ENCODE results near the gene POLDIP2.

Gene POLDIP2

DNA sequence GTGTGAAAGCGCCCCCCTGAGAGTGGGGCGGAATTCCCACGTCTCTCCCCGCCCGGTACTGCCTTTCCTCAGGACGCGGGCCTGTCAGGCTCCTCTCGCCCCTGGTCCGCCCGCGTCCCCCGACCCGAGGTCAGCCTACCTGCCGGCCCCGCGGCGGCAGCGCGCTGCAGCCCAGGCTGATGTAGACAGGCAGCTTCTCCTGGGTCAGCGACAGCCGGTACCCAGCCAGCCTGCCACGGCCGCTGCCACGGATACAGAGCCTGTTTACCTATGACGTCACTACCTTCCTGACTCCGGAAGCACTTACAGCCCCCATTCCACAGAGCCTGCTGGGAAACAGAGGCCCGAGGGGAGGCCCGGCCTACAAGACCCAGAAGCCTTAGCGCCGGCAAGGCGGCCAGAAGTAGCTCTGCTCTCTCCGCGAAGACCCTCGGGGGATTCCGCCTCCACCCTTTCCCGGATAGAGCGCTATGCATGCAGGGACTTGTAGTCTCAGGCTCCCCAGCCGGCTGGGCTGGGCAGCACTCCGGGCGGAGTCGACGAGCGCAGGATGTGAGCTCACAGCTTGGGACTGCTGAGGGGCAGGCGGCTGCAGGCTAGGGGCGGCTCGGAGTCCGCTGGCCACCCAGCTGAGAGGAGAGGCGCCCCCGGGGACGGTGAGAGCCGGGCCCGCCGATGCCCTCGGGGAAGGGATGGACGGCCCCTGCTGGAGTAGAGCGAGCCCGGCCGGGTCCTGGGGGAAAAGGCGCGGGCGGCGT lies 21.9 kb downstream of the POLDIP2 start, which contains the start of the genes IFT20 and TNFAIP1:
Gene IFT20 (minus strand): TSS at position 272 of the 758 bp plus-strand sequence. CDS start 3,487 bp downstream, outside the sequence.
Gene TNFAIP1 (plus strand): TSS at position 561 of the 758 bp plus-strand sequence. CDS start 3,761 bp downstream, outside the sequence.
- Histone ChIP-seq H3K36me3 (ENCODE audit: control insufficient read depth in 1 of 2, insufficient read depth in 2 of 2, low read length in 2 of 2) (peaks cover 20 to 24% of the 10 kb centered on the region in 2 experiments), H2AK5ac (ENCODE audit: low read length) (peak within 1 kb of the TSS; percentile 97), H2BK120ac (ENCODE audit: insufficient read depth, low read length, poor library complexity) (peak within 1 kb of the TSS; percentile 95), H3K79me2 (ENCODE audit: control insufficient read depth, insufficient read depth, low read length, poor library complexity) (peaks cover 22% of the 10 kb centered on the region), H4K91ac (ENCODE audit: low read depth, low read length) (peak within 1 kb of the TSS; percentile 99), H3K23ac (ENCODE audit: low read length) (no peak within 1 kb of the TSS), H3K18ac (ENCODE audit: low read length) (peak within 1 kb of the TSS; percentile 96), H3K4me1 (ENCODE audit: control insufficient read depth in 1 of 2, insufficient read depth in 2 of 2, low read length in 2 of 2) (peaks cover 20 to 25% of the 10 kb centered on the region in 2 experiments), H3K9ac (ENCODE audit: low read length) (peak within 1 kb of the TSS; percentile 82), H3K79me1 (ENCODE audit: low read length) (peaks cover 11% of the 10 kb centered on the region), H3K9me3 (ENCODE audit: insufficient read depth, low read depth, low read length) (peaks cover 3% of the 10 kb centered on the region), H3K14ac (ENCODE audit: low read length) (peak within 1 kb of the TSS; percentile 97), H2BK12ac (ENCODE audit: low read length) (peak within 1 kb of the TSS; percentile 78), H2BK5ac (ENCODE audit: low read depth, low read length, poor library complexity) (peak within 1 kb of the TSS; percentile 96), H2AFZ (ENCODE audit: insufficient read depth, low read length, poor library complexity) (peak within 1 kb of the TSS; percentile 85), H3K27ac (ENCODE audit: low read depth, low read length) (peak within 1 kb of the TSS; percentile 96), H3K4ac (ENCODE audit: low read depth, low read length) (peak within 1 kb of the TSS; percentile 87), H4K8ac (ENCODE audit: low read depth, low read length) (peak within 1 kb of the TSS; percentile 97), H4K12ac (ENCODE audit: low read depth, low read length) (peak within 1 kb of the TSS; percentile 96), H3K4me3 (ENCODE audit: low read depth, low read length) (peak within 1 kb of the TSS; percentile 94), H3K27me3 (ENCODE audit: insufficient read depth, low read length) (no peaks in the 10 kb centered on the region), H3K4me2 (ENCODE audit: low read length) (peak within 1 kb of the TSS; percentile 85)
- DNase-seq, result peak; percentile 100
- no CpG with 5 or more reads among the region's 62 CpGs for WGBS (ENCODE audit: extremely low coverage, insufficient coverage, insufficient read length)

DNA sequence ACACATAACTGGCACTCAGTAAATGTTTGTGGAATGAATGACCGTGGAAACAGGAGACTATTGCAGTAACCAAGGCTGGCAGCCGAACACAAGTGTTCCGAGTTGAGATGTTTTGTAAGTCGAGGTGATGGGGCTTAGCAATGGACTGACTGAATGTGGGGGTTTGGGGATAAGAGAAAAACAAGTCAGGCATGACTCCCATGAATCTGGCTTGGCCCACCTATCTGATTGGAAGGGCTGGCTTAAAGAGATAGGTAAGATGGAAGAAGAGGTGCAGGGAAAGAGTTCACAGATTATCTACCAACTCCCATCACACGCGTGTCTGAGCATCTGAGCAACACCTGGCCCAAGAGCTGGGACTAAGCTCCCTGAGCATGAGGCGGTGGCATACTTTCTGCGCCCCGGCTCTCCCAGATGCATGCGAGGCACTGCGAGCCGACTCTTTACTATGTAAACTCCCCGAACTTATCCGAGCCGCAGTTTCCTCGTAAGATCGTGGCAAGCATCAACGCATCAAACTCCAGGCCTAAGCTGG lies 22.6 kb downstream of the POLDIP2 start:
- H3K4me2 ChIP-seq (ENCODE audit: low read length), result peak overlapping the region; percentile 83
- H3K27me3 ChIP-seq (ENCODE audit: insufficient read depth, low read length), result no peaks in the 10 kb centered on the region
- H2AFZ ChIP-seq (ENCODE audit: insufficient read depth, low read length, poor library complexity), result peak overlapping the region; percentile 51
- peak in 1 of 2 donors; percentile 46 for DNase-seq
- no peak overlapping the region for H4K12ac ChIP-seq (ENCODE audit: low read depth, low read length)
- H3K79me1 ChIP-seq (ENCODE audit: low read length), result peaks cover 11% of the 10 kb centered on the region
- peak overlapping the region; percentile 35 for H3K4ac ChIP-seq (ENCODE audit: low read depth, low read length)
- H3K9me3 ChIP-seq (ENCODE audit: insufficient read depth, low read depth, low read length), result peaks cover 2% of the 10 kb centered on the region
- peak overlapping the region; percentile 81 for H3K9ac ChIP-seq (ENCODE audit: low read length)
- H3K36me3 ChIP-seq (ENCODE audit: control insufficient read depth in 1 of 2, insufficient read depth in 2 of 2, low read length in 2 of 2), result peaks cover 14 to 19% of the 10 kb centered on the region in 2 experiments
- peak overlapping the region; percentile 37 for H2BK120ac ChIP-seq (ENCODE audit: insufficient read depth, low read length, poor library complexity)
- peak overlapping the region; percentile 79 for H3K18ac ChIP-seq (ENCODE audit: low read length)
- peak overlapping the region; percentile 78 for H4K8ac ChIP-seq (ENCODE audit: low read depth, low read length)
- H2AK5ac ChIP-seq (ENCODE audit: low read length), result peak overlapping the region; percentile 51
- no peak overlapping the region for H3K23ac ChIP-seq (ENCODE audit: low read length)
- H2BK12ac ChIP-seq (ENCODE audit: low read length), result no peak overlapping the region
- peak overlapping the region; percentile 49 for H4K91ac ChIP-seq (ENCODE audit: low read depth, low read length)
- H3K79me2 ChIP-seq (ENCODE audit: control insufficient read depth, insufficient read depth, low read length, poor library complexity), result peaks cover 22% of the 10 kb centered on the region
- peak overlapping the region; percentile 42 for H2BK5ac ChIP-seq (ENCODE audit: low read depth, low read length, poor library complexity)
- no CpG with 5 or more reads among the region's 18 CpGs for WGBS (ENCODE audit: extremely low coverage, insufficient coverage, insufficient read length)
- H3K14ac ChIP-seq (ENCODE audit: low read length), result peak overlapping the region; percentile 71
- no peak overlapping the region for H3K27ac ChIP-seq (ENCODE audit: low read depth, low read length)
- peaks cover 20 to 25% of the 10 kb centered on the region in 2 experiments for H3K4me1 ChIP-seq (ENCODE audit: control insufficient read depth in 1 of 2, insufficient read depth in 2 of 2, low read length in 2 of 2)
- peak overlapping the region; percentile 94 for H3K4me3 ChIP-seq (ENCODE audit: low read depth, low read length)

DNA sequence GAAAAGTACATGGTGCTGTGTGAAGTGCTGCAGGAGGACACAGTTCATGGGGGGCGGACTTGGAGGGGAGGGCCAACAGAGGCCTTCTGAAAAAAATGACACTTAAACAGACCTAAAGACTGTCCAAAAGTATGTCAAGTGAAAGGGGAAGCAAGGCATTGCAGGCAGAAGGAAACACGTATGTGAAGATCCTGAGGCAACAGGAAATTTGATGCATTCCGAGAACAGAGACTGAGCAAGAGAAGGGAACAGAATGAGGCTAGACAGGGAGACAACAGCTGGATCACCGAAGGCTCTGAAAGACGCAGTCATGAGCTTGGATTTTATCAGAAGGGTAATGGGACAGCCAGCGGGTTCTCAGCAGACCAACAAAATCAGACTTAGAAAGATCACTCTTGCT lies 23.2 kb downstream of the POLDIP2 start:
- Histone ChIP-seq H3K18ac (ENCODE audit: low read length) (no peak overlapping the region), H2BK12ac (ENCODE audit: low read length) (no peak overlapping the region), H2AK5ac (ENCODE audit: low read length) (peak overlapping the region; percentile 26), H3K79me2 (ENCODE audit: control insufficient read depth, insufficient read depth, low read length, poor library complexity) (peaks cover 22% of the 10 kb centered on the region), H3K4me3 (ENCODE audit: low read depth, low read length) (no peak overlapping the region), H3K4me1 (ENCODE audit: control insufficient read depth in 1 of 2, insufficient read depth in 2 of 2, low read length in 2 of 2) (peaks cover 20 to 25% of the 10 kb centered on the region in 2 experiments), H3K36me3 (ENCODE audit: control insufficient read depth in 1 of 2, insufficient read depth in 2 of 2, low read length in 2 of 2) (peaks cover 12 to 19% of the 10 kb centered on the region in 2 experiments), H3K9me3 (ENCODE audit: insufficient read depth, low read depth, low read length) (peaks cover 2% of the 10 kb centered on the region), H3K23ac (ENCODE audit: low read length) (no peak overlapping the region), H3K14ac (ENCODE audit: low read length) (no peak overlapping the region), H3K4ac (ENCODE audit: low read depth, low read length) (peak overlapping the region; percentile 35), H4K12ac (ENCODE audit: low read depth, low read length) (no peak overlapping the region), H4K8ac (ENCODE audit: low read depth, low read length) (no peak overlapping the region), H2BK120ac (ENCODE audit: insufficient read depth, low read length, poor library complexity) (no peak overlapping the region), H3K4me2 (ENCODE audit: low read length) (peak overlapping the region; percentile 83), H2BK5ac (ENCODE audit: low read depth, low read length, poor library complexity) (no peak overlapping the region), H3K79me1 (ENCODE audit: low read length) (peaks cover 11% of the 10 kb centered on the region), H3K27me3 (ENCODE audit: insufficient read depth, low read length) (no peaks in the 10 kb centered on the region), H4K91ac (ENCODE audit: low read depth, low read length) (peak overlapping the region; percentile 49), H3K27ac (ENCODE audit: low read depth, low read length) (no peak overlapping the region), H2AFZ (ENCODE audit: insufficient read depth, low read length, poor library complexity) (no peak overlapping the region), H3K9ac (ENCODE audit: low read length) (no peak overlapping the region)
- WGBS (ENCODE audit: extremely low coverage, insufficient coverage, insufficient read length), result no CpG with 5 or more reads among the region's 6 CpGs
- peak in 1 of 2 donors; percentile 39 for DNase-seq

- H2BK120ac ChIP-seq (ENCODE audit: insufficient read depth, low read length, poor library complexity), result no peak overlapping the region
- no peak overlapping the region for H3K18ac ChIP-seq (ENCODE audit: low read length)
- no peak overlapping the region for H3K14ac ChIP-seq (ENCODE audit: low read length)
- peaks cover 11% of the 10 kb centered on the region for H3K79me1 ChIP-seq (ENCODE audit: low read length)
- no CpG with 5 or more reads among the region's 1 CpG for WGBS (ENCODE audit: extremely low coverage, insufficient coverage, insufficient read length)
- no peak overlapping the region for H4K91ac ChIP-seq (ENCODE audit: low read depth, low read length)
- peaks cover 2% of the 10 kb centered on the region for H3K9me3 ChIP-seq (ENCODE audit: insufficient read depth, low read depth, low read length)
- no peak overlapping the region for H3K9ac ChIP-seq (ENCODE audit: low read length)
- no peak overlapping the region for H2AK5ac ChIP-seq (ENCODE audit: low read length)
- no peaks in the 10 kb centered on the region for H3K27me3 ChIP-seq (ENCODE audit: insufficient read depth, low read length)
- no peak overlapping the region for H3K23ac ChIP-seq (ENCODE audit: low read length)
- no peak overlapping the region for H3K4me2 ChIP-seq (ENCODE audit: low read length)
- no peak overlapping the region for H2AFZ ChIP-seq (ENCODE audit: insufficient read depth, low read length, poor library complexity)
- peaks cover 20 to 23% of the 10 kb centered on the region in 2 experiments for H3K4me1 ChIP-seq (ENCODE audit: control insufficient read depth in 1 of 2, insufficient read depth in 2 of 2, low read length in 2 of 2)
- no peak overlapping the region for H3K4me3 ChIP-seq (ENCODE audit: low read depth, low read length)
- no peak overlapping the region for H2BK12ac ChIP-seq (ENCODE audit: low read length)
- peaks cover 12 to 20% of the 10 kb centered on the region in 2 experiments for H3K36me3 ChIP-seq (ENCODE audit: control insufficient read depth in 1 of 2, insufficient read depth in 2 of 2, low read length in 2 of 2)
- no peak for DNase-seq
- peaks cover 22% of the 10 kb centered on the region for H3K79me2 ChIP-seq (ENCODE audit: control insufficient read depth, insufficient read depth, low read length, poor library complexity)
- no peak overlapping the region for H4K12ac ChIP-seq (ENCODE audit: low read depth, low read length)
- no peak overlapping the region for H2BK5ac ChIP-seq (ENCODE audit: low read depth, low read length, poor library complexity)
- no peak overlapping the region for H3K4ac ChIP-seq (ENCODE audit: low read depth, low read length)
- H4K8ac ChIP-seq (ENCODE audit: low read depth, low read length), result no peak overlapping the region
- no peak overlapping the region for H3K27ac ChIP-seq (ENCODE audit: low read depth, low read length)
These were observed 24.1 kb downstream of the POLDIP2 start for GRCh38 chr17:28333083-28333746.

Measured in trophoblast cell (in vitro differentiated cells and primary cell).